Measurements from ENCODE around the gene TMEM145. TPM values are rescaled to one million over a fixed set of nuclear protein-coding genes. Genes with fewer than 3 reads are reported as not detected.

The TMEM145 gene
- polyA plus RNA-seq, 3 donors, result not detected

DNA sequence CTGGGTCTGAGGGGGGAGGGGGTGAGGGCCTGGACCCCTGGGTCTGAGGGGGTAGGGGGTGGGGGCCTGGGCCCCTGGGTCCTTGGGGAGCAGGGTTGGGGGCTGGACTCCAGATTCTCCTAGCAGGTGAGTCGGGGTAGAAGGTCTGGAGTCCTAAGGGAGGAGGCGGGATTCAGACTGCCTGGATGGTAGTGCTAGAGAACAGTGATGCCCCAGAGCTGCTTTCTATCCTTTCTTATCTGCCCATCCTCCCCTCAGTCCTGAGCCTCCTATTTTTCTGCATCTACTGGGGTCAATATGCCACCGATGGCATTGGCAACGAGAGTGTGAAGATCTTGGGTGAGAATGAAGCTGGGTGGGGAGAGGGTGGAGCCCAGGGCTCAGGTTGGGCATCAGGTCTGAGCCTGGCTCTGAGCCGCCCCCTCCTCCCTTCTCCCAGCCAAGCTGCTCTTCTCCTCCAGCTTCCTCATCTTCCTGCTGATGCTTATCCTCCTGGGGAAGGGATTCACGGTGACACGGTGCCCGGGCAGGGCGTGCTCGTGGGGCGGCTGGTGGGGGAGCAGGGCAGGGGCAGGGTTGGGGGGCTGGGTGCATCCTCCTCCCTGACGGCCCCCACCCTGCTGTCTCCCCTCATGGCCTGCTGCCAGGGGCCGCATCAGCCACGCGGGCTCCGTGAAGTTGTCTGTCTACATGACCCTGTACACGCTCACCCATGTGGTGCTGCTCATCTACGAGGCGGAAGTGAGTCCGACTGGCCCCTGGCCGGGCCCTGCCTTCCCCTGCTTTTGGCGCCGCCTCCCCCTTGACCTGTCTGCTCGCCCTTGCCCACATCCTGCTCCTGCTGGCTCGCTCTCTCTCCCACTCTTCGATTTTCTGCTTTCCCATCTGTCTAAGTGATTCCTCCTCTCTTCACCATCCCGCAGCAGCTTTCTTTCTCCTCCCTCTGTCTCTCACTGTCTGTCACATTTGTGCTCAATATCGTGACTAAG is 3.4 kb downstream of the TMEM145 start:
- Mint-ChIP-seq H3K36me3 (peaks cover 0 to 6% of the 10 kb centered on the region in 2 donors), H3K4me1 (peaks cover 25% of the 10 kb centered on the region), H3K4me3 (peak overlapping the region; percentile 54 to 80), H3K27ac (peak overlapping the region in 3 of 7 donors; percentile 48 to 81 (median 70)), H3K9me3 (peaks cover 0 to 7% (median 4%) of the 10 kb centered on the region in 7 donors), H3K27me3 (ENCODE audit: low read depth in 3 of 3) (peaks cover 53 to 66% (median 59%) of the 10 kb centered on the region in 3 donors)
- Histone ChIP-seq H3K9me3 (replicated peaks in 1 of 2; ENCODE audit: control insufficient read depth in 1 of 2, insufficient read depth in 1 of 2, low read length in 2 of 2) (peaks cover 0 to 9% of the 10 kb centered on the region in 2 donors), H2AFZ (ENCODE audit: insufficient read depth, low read depth, low read length, poor library complexity, severe bottlenecking) (peak overlapping the region; percentile 78), H3K27ac (ENCODE audit: low read depth in 1 of 2, low read length in 2 of 2) (no peak overlapping the region), H3K4me1 (ENCODE audit: control insufficient read depth in 1 of 2, insufficient read depth in 2 of 2, low read length in 2 of 2) (peaks cover 21 to 25% of the 10 kb centered on the region in 2 donors), H3K4me2 (replicated peaks; ENCODE audit: extremely low read depth, low read length, poor library complexity, severe bottlenecking) (peak overlapping the region; percentile 73), H4K20me1 (ENCODE audit: insufficient read depth, low read length) (no peaks in the 10 kb centered on the region), H3K79me2 (ENCODE audit: insufficient read depth, low read length) (no peaks in the 10 kb centered on the region), H3K4me3 (replicated peaks in 1 of 3; ENCODE audit: low read depth in 2 of 3, low read length in 3 of 3) (peak overlapping the region in 2 of 3 experiments; percentile 17 to 65), H3K9ac (ENCODE audit: insufficient read depth, low read length, poor library complexity, severe bottlenecking) (no peak overlapping the region), H3K27me3 (ENCODE audit: control insufficient read depth in 2 of 2, insufficient read depth in 2 of 2, low read length in 2 of 2) (peaks cover 16 to 41% of the 10 kb centered on the region in 2 donors), H3K36me3 (replicated peaks in 1 of 2; ENCODE audit: control insufficient read depth in 1 of 2, insufficient read depth in 2 of 2, low read length in 2 of 2) (no peaks in the 10 kb centered on the region)
- intact Hi-C loops (cut with micrococcal nuclease), result no loop called here
- WGBS (ENCODE audit: insufficient coverage), result 18% methylated on average over 22 of the region's 28 CpGs
- TF ChIP-seq CTCF (IDR thresholded peaks at IDR 0.05), result no peak
- DNase-seq, result peak in 2 of 3 donors; percentile 50

GRCh38 chr19:42317535-42317934 is 4.4 kb downstream of the TMEM145 start:
- Histone ChIP-seq H3K27ac (ENCODE audit: low read depth in 1 of 2, low read length in 2 of 2) (no peak overlapping the region), H3K36me3 (replicated peaks in 1 of 2; ENCODE audit: control insufficient read depth in 1 of 2, insufficient read depth in 2 of 2, low read length in 2 of 2) (no peaks in the 10 kb centered on the region), H3K4me2 (replicated peaks; ENCODE audit: extremely low read depth, low read length, poor library complexity, severe bottlenecking) (no peak overlapping the region), H3K4me3 (replicated peaks in 1 of 3; ENCODE audit: low read depth in 2 of 3, low read length in 3 of 3) (no peak overlapping the region), H2AFZ (ENCODE audit: insufficient read depth, low read depth, low read length, poor library complexity, severe bottlenecking) (no peak overlapping the region), H4K20me1 (ENCODE audit: insufficient read depth, low read length) (no peaks in the 10 kb centered on the region), H3K9me3 (replicated peaks in 1 of 2; ENCODE audit: control insufficient read depth in 1 of 2, insufficient read depth in 1 of 2, low read length in 2 of 2) (peaks cover 0 to 3% of the 10 kb centered on the region in 2 donors), H3K27me3 (ENCODE audit: control insufficient read depth in 2 of 2, insufficient read depth in 2 of 2, low read length in 2 of 2) (peaks cover 19 to 41% of the 10 kb centered on the region in 2 donors), H3K79me2 (ENCODE audit: insufficient read depth, low read length) (no peaks in the 10 kb centered on the region), H3K4me1 (ENCODE audit: control insufficient read depth in 1 of 2, insufficient read depth in 2 of 2, low read length in 2 of 2) (peaks cover 21 to 25% of the 10 kb centered on the region in 2 donors), H3K9ac (ENCODE audit: insufficient read depth, low read length, poor library complexity, severe bottlenecking) (no peak overlapping the region)
- Mint-ChIP-seq H3K4me3 (no peak overlapping the region), H3K27ac (no peak overlapping the region), H3K4me1 (peaks cover 23% of the 10 kb centered on the region), H3K36me3 (peaks cover 0 to 6% of the 10 kb centered on the region in 2 donors), H3K27me3 (ENCODE audit: low read depth in 3 of 3) (peaks cover 53 to 66% (median 59%) of the 10 kb centered on the region in 3 donors), H3K9me3 (peaks cover 0 to 7% (median 4%) of the 10 kb centered on the region in 7 donors)
- no peak for TF ChIP-seq CTCF (IDR thresholded peaks at IDR 0.05)
- DNase-seq, result no peak
- intact Hi-C loops (cut with micrococcal nuclease), result no loop called here
- 91% methylated on average over 9 of the region's 13 CpGs for WGBS (ENCODE audit: insufficient coverage)
